Spinal cord (tissue), 10 donors: ENCODE data around the gene CDK18. TPM values are rescaled to one million over a fixed set of nuclear protein-coding genes. Genes with fewer than 3 reads are reported as not detected.

ENCODE experiments used
- DNase-seq, 6 donors: peaks; one replicate each; pipeline versions ENCODE4 v3.0.0 to v3.0.0-alpha.2; 2013 to 2015; ENCODE audit warnings: low spot score in 6 of 6, low read depth in 4 of 6
- H3K27ac ChIP-seq: one replicate; pipeline ENCODE4 v1.5.1; 2013; ENCODE audit warnings: low read depth, low read length, control low read depth
- H3K27me3 ChIP-seq: one replicate; pipeline ENCODE4 v1.6.1; 2013; ENCODE audit warnings: low read length; ENCODE audit not compliant: control insufficient read depth, insufficient read depth
- H3K36me3 ChIP-seq: one replicate; pipeline ENCODE4 v1.6.1; 2013; ENCODE audit warnings: low read length; ENCODE audit not compliant: control insufficient read depth, insufficient read depth
- H3K4me1 ChIP-seq: one replicate; pipeline ENCODE4 v1.6.1; 2013; ENCODE audit warnings: low read length; ENCODE audit not compliant: control insufficient read depth, insufficient read depth
- H3K4me3 ChIP-seq: one replicate; pipeline ENCODE4 v1.5.1; 2013; ENCODE audit warnings: low read depth, low read length, control low read depth
- H3K9me3 ChIP-seq: one replicate; pipeline ENCODE4 v1.6.1; 2013; ENCODE audit warnings: low read length; ENCODE audit not compliant: control insufficient read depth, insufficient read depth
- WGBS: methylation state at CpG from one replicate; pipeline ENCODE4 v1.1.5; 2013; ENCODE audit warnings: missing lambda C conversion rate; ENCODE audit not compliant: insufficient coverage; 5-methylcytosine and 5-hydroxymethylcytosine counted together
- polyA plus RNA-seq, 2 donors: library from polyadenylated mRNA; unstranded; fragments of 120-200 nt; gene quantifications; one replicate each; pipeline ENCODE4 v1.2.1, GENCODE V29; 2013; ENCODE audit not compliant: insufficient read length in 2 of 2
- total RNA-seq, 2 donors: library from RNA; depleted of rRNA in 1 of 2; stranded (reverse); fragments of 120-200 nt in 1 of 2; fragments of >200 nt in 1 of 2; gene quantifications; one replicate each; pipeline versions ENCODE4 v1.2.3 to v1.2.4, GENCODE V29; 2013 to 2014
- donor health status: healthy.

CDK18 gene
- total and polyA plus RNA-seq, 4 donors: 11.6 to 139 (median 66.2) TPM

DNA sequence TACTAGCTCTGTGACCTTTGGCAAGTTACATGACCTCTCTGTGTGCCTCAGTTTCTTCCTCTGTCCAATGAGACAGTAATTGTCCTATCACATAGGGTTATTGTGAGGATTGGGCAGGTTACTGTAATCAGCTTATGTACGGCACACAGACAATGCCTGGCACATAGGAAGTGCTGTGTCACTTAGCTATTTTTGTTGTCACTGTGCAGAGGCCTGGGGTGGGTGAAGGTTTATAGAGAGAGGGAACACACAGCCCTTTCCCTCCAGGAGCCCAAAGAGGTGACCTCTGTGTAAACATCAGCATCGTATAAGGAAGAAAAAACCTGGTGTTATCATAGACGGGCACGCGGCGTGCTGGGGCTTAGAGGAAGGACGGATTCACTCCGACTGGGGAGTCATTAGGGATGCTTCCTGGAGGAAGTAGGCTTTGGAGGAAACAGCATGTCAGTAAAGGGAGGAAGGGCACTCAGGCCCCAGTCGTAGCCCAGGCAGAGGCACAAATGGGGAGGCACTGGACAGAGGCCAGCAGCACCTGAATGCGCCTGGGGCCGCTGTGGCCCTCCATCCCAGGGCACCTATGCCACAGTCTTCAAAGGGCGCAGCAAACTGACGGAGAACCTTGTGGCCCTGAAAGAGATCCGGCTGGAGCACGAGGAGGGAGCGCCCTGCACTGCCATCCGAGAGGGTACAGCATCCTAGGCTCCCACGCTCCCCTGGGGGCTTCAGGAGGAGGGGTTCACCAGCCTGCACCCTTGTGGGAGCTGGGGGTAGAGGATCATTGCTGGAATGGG, 21.2 kb downstream of the CDK18 start:
- no peaks in the 10 kb centered on the region for H3K27me3 ChIP-seq
- H3K9me3 ChIP-seq: no peaks in the 10 kb centered on the region
- no peak for DNase-seq
- H3K4me3 ChIP-seq: no peak overlapping the region
- no peak overlapping the region for H3K27ac ChIP-seq
- 93% methylated on average over 18 of the region's 18 CpGs for WGBS
- H3K4me1 ChIP-seq: peaks cover 33% of the 10 kb centered on the region
- H3K36me3 ChIP-seq: peaks cover 27% of the 10 kb centered on the region

DNA sequence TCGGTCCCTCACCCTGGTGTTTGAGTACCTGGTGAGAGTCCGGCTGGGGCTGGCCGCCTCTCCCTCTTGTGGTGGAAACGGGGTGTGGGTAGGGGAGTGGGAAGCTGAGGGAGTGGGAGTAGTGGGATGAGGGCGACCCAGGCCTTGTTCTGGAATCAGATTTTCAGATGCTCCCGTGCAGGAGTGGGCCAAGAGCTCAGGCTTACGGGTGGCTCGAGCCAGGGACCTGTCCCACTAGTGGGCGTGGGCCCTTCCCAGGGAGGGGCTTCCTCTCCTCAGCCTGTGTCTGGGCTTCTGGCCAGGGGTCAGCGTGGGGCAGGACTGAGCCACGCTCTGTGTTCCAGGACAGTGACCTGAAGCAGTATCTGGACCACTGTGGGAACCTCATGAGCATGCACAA, 22.0 kb downstream of the CDK18 start:
- H3K9me3 ChIP-seq: no peaks in the 10 kb centered on the region
- peaks cover 30% of the 10 kb centered on the region for H3K36me3 ChIP-seq
- H3K4me3 ChIP-seq: no peak overlapping the region
- WGBS: 86% methylated on average over 11 of the region's 11 CpGs
- H3K27me3 ChIP-seq: no peaks in the 10 kb centered on the region
- H3K27ac ChIP-seq: no peak overlapping the region
- peaks cover 27% of the 10 kb centered on the region for H3K4me1 ChIP-seq
- DNase-seq: no peak

DNA sequence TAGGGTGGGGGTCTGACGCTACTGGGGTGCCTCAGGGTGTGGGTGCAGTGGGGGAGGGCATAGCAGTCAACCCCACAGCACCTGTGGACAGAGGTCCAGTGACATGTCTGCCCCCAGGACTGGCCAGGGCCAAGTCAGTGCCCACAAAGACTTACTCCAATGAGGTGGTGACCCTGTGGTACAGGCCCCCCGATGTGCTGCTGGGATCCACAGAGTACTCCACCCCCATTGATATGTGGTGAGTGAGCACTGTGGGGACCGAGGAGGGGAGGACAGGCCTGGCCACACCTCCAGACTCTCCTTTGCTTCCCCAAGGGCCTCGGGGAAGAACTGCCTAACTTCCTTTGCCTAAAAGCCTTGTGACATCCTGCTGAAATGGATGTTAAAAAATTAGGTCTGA, 23.5 kb downstream of the CDK18 start:
- H3K9me3 ChIP-seq: no peaks in the 10 kb centered on the region
- H3K27ac ChIP-seq: no peak overlapping the region
- H3K36me3 ChIP-seq: peaks cover 31% of the 10 kb centered on the region
- H3K4me1 ChIP-seq: peaks cover 19% of the 10 kb centered on the region
- no peak for DNase-seq
- 80% methylated on average over 1 of the region's 4 CpGs for WGBS
- H3K4me3 ChIP-seq: no peak overlapping the region
- H3K27me3 ChIP-seq: no peaks in the 10 kb centered on the region

DNA sequence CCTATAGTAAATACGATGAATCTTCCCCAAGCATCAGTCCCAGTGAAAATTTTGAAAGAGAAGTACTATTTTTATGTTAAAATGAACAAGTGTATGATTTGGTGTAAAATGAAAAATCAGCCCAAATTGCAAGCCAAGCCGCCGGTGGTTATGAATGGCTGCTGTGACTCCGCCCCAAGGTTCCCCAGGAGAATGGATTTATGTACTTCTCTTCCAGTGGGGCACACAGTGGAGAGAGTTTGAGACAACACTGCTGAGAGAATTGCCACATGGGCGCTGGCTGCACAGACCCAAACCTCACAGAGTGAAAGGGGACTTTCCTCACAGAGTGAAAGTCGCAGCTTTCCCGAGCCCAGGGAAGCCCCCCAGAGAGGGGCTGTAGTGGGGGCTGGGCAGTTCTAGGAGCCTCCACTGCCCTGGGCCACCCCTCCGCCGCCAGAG, 24.0 kb downstream of the CDK18 start:
- Histone ChIP-seq H3K4me1 (peaks cover 24% of the 10 kb centered on the region), H3K36me3 (peaks cover 29% of the 10 kb centered on the region), H3K4me3 (no peak overlapping the region), H3K27ac (no peak overlapping the region), H3K9me3 (no peaks in the 10 kb centered on the region), H3K27me3 (no peaks in the 10 kb centered on the region)
- 12% methylated on average over 7 of the region's 9 CpGs for WGBS
- peak in 1 of 6 donors; percentile 42 for DNase-seq

DNA sequence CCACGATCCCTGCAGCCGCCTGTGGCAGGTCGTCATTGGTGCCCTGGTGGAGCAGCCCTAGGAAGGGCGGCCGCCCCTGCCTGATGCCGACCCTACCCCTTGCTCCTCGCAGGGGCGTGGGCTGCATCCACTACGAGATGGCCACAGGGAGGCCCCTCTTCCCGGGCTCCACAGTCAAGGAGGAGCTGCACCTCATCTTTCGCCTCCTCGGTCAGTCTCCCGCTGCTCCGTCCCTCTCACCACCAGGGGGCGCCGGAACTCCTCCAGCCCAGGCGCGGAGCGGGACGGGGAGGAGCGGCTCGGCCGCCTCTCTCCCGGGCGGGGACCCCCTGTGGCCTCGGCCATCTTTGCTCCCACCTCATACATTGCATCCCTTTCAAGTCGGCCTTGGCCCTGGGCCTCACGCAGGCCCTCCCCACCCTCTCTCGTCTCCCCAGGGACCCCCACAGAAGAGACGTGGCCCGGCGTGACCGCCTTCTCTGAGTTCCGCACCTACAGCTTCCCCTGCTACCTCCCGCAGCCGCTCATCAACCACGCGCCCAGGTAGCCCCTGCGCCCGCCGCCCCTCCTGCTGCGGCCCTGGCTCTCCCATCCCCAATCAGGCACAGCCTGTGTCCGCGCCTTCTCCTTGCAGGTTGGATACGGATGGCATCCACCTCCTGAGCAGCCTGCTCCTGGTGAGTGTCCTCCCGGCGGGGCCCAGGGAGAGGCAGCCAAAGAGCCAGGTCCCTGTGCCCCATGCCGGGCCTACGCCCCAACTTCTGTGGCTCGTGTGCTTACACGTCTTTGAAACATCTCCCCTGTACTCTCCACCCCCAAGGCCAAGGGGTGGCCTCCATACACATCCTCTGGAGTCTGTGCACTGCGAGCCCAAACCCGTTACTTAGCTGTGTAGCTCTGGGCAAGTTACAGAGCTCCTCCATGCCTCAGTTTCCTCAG, 24.7 kb downstream of the CDK18 start:
- WGBS: 30% methylated on average over 53 of the region's 53 CpGs
- Histone ChIP-seq H3K4me3 (peak overlapping the region; percentile 29), H3K4me1 (peaks cover 28% of the 10 kb centered on the region), H3K9me3 (no peaks in the 10 kb centered on the region), H3K27ac (no peak overlapping the region), H3K27me3 (no peaks in the 10 kb centered on the region), H3K36me3 (peaks cover 29% of the 10 kb centered on the region)
- DNase-seq: peak in 5 of 6 donors; percentile 63 to 94 (median 74)

DNA sequence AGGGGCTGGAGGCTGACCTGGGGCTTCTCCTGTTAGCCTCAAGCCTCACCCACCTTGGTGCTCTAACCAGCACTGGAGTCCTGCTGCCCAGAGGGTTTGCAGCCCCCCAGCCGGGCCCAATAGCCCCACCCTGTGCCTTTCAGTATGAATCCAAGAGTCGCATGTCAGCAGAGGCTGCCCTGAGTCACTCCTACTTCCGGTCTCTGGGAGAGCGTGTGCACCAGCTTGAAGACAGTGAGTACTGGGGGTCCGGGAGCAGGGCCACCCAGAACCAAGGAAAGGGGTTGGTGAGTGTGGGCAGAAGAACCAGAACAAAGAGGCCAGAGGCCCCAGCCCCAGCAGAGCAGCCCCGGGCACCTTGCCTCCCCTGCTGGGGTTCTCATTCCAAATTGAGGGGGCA, 25.6 kb downstream of the CDK18 start:
- peaks cover 29% of the 10 kb centered on the region for H3K36me3 ChIP-seq
- no peaks in the 10 kb centered on the region for H3K9me3 ChIP-seq
- H3K4me1 ChIP-seq: peaks cover 32% of the 10 kb centered on the region
- H3K27ac ChIP-seq: no peak overlapping the region
- 95% methylated on average over 6 of the region's 6 CpGs for WGBS
- H3K27me3 ChIP-seq: no peaks in the 10 kb centered on the region
- DNase-seq: no peak
- H3K4me3 ChIP-seq: no peak overlapping the region

DNA sequence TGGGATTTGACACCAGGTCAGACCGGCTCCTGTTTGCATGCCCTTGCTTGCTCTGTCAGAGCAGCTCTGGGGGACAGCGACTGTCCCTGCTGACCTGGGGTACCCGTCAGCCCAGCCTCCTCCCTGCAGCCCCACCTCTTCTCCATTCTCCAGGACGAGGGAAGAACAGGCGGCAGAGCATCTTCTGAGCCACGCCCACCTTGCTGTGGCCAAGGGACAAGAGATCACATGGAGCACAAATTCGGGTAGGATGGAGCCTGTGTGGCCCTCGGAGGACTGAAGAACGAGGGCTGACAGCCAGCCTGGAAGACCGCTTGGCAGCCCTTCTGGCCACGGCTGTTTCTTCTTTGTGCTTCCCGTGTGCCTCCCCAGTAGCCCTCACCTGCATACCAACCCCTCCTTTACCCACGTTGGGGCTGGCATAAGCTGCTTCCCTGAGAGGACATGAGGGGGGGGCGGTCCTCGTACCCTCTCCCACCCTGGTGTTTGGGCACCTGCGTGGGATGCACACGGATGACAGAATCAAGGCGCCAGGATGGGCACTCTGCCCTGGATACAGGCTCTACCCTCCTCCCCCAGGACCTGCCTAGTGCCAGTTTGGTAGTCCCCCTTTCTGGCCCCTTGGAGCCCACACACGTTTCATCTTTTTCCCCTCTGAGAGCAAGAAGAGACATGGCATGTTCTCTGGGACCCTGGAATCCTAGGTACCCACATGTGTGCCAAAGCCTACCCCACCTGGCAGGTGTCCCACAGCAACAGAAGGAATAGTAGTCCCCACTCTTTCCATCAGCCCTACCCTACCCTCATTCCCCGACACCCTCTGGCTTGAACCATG, 26.9 kb downstream of the CDK18 start:
- Histone ChIP-seq H3K36me3 (peaks cover 21% of the 10 kb centered on the region), H3K9me3 (no peaks in the 10 kb centered on the region), H3K4me3 (no peak overlapping the region), H3K27me3 (no peaks in the 10 kb centered on the region), H3K27ac (no peak overlapping the region), H3K4me1 (peaks cover 32% of the 10 kb centered on the region)
- no peak for DNase-seq
- 72% methylated on average over 19 of the region's 20 CpGs for WGBS

DNA sequence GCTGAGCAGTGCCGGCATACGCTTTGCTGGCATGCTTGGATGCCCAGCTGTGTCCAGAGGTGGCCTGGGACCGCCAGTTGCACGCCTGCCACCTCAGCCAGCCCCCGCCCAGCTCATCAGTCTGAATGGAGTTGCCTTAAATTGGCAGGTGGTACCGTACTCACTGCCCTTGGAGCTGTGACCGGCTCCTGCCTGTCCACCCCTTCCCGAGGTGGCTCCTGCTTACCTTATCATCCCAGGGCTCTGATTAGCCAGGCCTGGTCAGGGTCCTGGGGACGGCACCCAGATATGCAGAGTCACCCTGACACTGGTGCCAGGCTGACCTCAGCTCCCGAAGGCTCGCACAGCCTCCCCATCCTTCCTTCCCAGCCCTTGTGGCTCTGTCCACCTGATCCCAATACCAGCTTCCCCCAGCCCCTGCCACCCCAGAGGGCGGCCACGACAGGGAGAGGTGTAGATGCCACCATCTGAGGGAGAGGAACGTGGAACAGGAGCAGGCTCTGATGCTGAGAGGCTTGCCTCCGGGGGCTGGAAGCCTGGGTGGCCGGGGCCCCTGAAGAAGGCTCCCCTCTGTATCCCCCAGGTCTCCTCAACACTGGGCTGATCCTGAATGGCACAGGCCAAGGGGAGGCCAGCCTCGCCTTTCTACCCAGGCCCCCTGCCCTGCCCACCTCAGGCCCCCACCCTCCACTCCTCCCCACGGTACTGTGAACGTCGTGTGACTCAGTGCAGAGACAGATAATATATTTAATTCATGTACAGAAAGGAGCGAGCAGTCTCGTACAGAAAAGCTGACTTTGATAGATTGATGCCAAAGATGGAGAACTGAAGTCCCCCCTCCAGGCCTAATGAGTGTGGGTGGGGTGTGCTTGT, 27.8 kb downstream of the CDK18 start:
- Histone ChIP-seq H3K27ac (no peak overlapping the region), H3K4me3 (no peak overlapping the region), H3K36me3 (peaks cover 17% of the 10 kb centered on the region), H3K4me1 (peaks cover 32% of the 10 kb centered on the region), H3K9me3 (no peaks in the 10 kb centered on the region), H3K27me3 (no peaks in the 10 kb centered on the region)
- DNase-seq: no peak
- 89% methylated on average over 16 of the region's 22 CpGs for WGBS
